HL-60 (cell line): Measurements from ENCODE around the gene FAM174C.

Source experiments
- GABPA ChIP-seq: IDR thresholded peaks from 2 replicates; pipeline ENCODE4 v1.6.1; 2012; ENCODE audit warnings: low read depth
- POLR2AphosphoS5 ChIP-seq: IDR thresholded peaks from 2 replicates; pipeline ENCODE4 v1.6.1; 2012; ENCODE audit warnings: low read depth
- TF ChIP-seq, protein P1 (sequence below): IDR thresholded peaks from one replicate; pipeline ENCODE4 v1.5.1; 2011; ENCODE audit warnings: low read length, control low read depth, inconsistent platforms; ENCODE audit not compliant: insufficient read depth

DNA sequence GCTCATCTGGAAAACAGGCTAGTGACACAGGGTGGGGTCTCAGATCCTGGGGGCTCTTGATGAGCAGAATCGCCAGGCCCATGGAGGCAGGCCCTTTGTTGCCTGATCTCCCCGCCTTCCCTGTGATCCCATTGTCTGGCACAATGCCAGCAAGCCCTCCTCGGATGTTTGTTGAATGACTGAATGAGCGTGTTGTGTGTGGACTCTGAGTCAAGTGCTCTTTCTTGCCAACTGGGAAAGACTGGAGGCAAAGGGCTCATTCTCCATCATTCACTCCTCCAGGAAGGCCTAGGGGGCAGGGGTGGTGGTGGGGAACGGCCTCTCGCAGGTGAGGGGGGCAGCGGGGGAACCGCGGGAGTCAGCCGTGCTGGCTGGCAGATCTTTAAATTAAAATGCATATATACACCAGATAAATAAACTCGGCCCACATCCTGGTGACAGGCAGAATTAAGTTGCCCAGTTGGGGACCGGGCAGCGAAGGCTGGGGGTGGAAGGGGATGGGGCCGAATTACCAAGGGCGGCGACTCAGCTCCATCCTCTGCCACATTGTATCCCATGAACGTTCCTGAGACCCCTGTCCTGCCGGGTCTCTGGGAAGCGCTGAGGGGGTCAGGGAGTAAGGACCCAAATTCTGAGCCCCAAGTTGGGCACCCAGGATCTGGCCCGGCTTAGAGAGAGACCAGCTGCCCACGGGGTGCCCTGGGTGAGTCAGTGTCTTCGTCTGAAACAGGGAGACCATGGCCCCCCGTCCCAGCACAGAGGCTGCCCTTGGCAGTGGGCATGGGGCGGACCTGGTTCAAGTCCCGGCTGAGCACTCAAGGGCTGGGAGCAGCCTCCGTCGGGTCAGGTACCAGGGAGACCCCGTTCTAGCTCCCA, 34.9 kb downstream of the FAM174C start:
- TF ChIP-seq, protein P1, sequence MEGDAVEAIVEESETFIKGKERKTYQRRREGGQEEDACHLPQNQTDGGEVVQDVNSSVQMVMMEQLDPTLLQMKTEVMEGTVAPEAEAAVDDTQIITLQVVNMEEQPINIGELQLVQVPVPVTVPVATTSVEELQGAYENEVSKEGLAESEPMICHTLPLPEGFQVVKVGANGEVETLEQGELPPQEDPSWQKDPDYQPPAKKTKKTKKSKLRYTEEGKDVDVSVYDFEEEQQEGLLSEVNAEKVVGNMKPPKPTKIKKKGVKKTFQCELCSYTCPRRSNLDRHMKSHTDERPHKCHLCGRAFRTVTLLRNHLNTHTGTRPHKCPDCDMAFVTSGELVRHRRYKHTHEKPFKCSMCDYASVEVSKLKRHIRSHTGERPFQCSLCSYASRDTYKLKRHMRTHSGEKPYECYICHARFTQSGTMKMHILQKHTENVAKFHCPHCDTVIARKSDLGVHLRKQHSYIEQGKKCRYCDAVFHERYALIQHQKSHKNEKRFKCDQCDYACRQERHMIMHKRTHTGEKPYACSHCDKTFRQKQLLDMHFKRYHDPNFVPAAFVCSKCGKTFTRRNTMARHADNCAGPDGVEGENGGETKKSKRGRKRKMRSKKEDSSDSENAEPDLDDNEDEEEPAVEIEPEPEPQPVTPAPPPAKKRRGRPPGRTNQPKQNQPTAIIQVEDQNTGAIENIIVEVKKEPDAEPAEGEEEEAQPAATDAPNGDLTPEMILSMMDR: no peak
- TF ChIP-seq POLR2AphosphoS5 (no peak), GABPA (no peak)
